GM18502 (cell line): ENCODE data around the gene ATF6B.

ENCODE experiments used
- ATAC-seq: cut with Tn5 transposase; IDR thresholded peaks from one replicate; pipeline ENCODE4 v1.9.1; 2021; ENCODE audit warnings: mild to moderate bottlenecking; ENCODE audit not compliant: unreplicated experiment, poor library complexity

Gene ATF6B

DNA sequence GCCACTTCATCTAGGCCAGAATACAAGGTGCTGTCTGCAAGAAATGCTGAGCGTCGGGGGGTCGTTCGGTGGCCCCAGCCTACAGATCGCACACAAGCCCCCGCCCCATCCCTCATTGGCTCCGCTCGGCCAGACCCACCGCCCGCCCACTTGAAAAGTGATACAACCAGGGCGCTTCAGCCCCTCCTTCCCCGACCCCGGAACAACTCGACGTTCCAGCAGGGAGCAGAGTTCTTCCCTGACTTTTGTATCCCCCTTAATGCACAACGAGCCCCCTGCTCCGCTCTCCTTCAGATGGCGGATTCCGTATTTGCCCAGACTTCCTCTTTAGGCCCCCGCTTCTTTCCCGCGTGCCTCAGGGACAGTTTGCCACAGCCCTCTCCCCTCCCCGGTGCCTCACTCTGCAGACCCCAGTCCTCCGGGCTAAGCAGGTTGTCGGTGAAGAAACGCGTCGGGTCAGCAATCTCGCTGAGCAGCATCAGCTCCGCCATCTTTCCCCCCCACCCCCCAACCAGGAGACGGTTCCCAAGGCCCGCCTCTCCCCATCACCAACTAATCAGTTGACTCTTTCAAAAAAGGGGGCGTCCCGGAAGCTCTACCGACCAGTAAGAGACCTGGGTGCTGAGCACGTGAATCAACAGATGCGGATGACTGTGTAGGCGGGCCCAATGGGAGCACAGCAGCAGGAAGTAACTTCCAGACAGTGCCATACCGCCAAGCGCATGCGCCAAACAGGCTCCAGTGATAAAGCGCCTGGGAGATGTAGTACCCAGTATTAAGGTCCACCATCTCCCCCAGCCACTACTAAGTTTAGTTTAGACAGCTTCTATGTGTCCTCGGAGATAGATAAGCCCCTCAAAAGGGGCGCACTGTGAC lies at the start of gene ATF6B:
ATF6B (minus strand) TSS at position 530 of the 876 bp plus-strand sequence; CDS start at position 491, 39 bp downstream.
- peak; percentile 84 for ATAC-seq

DNA sequence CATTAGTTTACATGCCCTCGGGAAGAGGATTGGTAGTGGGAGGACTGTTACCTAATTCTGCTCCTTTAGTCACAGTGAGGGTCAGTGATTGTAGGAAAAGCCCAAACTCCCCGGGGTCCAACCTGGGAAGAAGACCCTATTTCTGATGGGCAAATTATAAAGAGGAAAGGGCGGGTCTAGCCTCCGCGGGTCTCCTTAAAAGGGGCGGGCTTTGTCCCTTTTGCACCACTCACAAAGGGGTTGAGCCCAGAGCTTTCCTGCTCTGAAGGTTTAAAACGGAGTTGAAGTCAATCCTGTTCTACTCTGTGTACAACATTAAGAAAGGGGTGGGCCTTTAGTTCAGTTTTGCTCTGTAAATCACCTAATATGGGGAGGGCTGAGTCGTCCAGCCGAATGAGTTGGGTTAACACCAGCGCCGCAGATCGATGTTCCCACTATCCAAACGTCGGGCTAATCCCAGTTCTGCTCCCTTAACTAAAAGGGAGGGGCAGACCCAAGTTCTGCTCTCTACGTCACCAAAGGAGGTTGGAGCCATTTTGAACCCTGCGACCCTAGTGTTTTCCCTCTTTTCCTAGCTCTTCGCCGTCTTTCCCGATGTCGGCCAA lies 49.2 kb upstream of the ATF6B start:
- peak; percentile 3 for ATAC-seq

DNA sequence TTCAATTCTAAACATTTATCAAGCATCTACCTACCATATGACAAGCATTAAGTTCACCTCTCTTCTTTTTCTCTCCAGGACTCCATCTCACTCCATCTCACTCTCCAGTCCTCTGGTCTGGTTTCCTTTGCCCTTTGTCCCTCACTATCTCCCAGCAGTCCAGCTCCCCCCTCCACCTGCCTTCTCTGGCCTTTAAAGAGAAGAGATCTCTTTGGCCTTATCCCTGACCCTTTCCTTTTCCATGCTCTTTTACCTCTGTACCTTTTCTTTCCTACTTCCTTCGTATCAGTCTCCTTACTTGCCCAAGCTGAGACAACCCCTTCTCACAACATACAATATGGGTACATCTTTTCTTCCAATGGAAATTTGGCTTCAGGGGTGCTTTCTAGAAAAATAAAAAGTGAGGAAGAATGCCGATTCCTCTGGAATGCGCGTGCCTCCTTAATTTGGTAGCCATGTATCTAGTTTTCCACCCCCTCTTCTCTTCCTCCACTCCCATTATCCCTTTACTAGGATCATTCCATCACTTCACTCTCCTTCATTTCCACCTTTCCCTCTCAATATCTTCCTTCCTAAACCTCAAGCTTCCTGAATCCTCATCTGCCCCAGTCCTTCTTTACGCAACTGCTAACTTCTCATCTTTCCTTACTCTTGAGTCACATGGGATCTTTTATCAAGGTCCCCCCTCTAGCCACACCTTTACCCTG lies 48.6 kb upstream of the ATF6B start:
- no peak for ATAC-seq

DNA sequence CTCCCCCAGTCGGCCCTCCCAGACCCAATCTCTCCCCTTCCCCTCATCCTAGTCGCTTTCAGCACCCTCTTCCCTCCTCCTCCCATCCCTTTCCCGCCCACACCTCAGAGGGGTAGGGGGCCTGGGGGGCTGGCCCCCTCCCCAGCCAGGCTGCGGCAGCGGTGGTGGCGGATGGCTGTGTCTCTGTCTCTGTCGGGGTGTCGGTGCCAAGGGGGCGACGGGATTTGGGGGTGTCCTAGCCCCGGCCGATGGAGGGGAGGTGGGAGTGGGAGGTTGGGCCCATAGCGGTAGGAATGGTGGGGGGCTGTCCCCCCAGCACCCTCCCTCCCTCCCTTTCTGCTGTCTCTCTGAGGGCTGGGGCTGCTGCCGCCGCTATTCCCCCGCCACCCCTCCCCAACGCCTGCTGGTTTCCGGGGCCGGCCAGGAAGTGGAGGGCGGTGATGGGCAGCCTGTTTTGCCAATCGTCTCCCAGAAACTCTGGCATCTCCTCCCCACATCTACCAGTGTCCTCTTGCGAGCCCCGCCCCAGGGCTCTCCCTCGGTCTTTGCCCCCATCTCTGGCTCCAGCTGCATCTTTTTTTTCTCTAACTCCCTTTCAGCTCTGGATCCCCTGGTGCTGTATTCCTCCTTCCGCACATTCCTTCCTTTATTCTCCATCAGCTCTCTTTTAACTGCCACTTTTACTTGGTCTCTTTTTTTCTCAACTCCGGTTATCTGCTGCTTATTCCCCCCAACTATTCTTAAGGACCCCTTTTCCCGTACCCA lies 47.8 kb upstream of the ATF6B start, which contains the start of gene AGPAT1:
AGPAT1 (minus strand) TSS at position 374 of the 765 bp plus-strand sequence. CDS start 4,588 bp downstream, outside the sequence.
- peak; percentile 41 for ATAC-seq

DNA sequence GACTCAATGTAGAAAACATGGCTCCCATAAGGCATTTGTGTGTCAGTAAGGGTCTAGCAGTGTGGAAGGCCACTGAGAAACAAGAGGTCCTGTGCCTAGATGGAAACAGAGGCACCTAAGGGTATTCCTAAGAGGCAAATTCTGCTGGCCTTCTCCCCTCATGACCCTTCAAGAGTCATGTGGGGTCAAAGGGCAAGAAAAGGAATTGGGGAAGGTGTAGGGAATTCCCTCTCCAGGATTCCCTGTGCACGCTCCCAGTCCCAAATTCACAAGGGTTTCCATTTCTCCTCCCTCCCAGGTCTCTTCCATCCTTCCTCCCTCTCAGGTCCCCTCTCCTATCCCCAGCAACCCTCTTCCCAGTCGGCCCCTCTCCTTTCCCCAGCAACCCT lies 47.3 kb upstream of the ATF6B start:
- no peak for ATAC-seq

DNA sequence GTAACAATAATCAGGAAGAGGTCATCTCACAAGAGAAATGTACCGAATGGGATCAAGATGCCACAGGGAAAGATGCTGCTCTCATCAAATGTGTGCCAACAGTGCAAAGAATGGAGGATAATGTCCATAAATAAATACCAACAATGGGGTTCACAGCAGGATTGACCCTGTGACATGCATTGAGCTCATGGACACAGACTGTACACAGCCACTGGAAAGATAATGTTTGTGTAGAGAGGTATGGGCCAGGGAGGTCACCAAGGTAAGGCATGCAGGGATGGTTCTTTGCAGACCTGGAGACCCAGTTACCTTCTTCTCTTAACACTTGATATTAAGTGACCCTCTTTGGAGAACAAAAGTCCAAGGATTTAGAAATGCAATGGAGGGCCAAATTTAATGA lies 46.4 kb upstream of the ATF6B start:
- no peak for ATAC-seq

DNA sequence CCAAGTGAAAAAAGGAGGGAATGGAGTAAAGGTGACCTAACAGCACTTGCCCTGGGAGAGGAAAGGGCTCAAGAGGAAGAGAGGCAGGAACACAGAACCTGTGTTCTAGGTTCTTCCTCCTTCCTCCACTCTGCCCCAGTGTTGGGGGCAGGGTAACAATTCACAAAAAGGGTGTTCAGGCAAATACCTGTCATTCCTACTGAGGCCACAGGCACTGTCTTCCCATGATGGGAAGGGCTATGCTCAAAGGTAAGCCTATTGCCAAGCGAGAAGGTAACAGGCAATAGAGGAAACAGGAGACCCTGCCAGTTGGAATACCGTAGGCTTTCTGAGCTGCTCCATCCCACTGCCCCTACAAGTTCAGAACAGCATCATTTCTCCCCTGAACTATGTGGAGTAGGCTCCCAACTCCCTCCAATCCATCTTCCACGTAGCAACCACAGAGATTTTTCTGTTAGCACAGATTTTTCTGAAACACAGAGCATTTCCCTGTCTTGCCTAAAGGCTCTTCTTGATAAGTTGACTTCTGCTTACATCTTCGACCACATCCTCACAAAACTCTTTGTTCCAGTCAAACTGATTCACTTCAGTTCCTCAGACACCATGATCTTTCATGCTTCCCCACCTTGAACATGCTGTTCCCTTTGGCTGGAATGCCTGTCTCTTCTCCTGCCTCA lies 45.1 kb upstream of the ATF6B start:
- no peak for ATAC-seq

DNA sequence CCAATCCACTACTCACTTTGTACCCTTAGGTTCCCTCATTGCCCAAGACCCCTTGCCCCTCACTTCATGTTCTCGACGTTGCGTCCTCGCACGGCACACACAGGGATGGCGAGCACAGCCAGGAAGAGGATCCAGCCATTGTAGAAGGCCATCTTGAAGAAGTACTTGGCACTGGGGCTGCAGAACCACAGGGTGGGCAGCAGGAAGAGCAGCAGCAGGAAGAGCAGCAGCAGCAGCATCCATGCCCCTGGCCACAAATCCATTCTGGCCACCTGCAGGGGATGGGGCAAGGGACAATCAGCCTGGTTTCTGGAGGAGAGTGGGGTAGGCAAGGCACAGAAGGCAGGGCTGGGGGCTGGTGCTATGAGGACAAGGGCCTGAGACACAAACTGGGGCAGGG lies 43.2 kb upstream of the ATF6B start:
- no peak for ATAC-seq

DNA sequence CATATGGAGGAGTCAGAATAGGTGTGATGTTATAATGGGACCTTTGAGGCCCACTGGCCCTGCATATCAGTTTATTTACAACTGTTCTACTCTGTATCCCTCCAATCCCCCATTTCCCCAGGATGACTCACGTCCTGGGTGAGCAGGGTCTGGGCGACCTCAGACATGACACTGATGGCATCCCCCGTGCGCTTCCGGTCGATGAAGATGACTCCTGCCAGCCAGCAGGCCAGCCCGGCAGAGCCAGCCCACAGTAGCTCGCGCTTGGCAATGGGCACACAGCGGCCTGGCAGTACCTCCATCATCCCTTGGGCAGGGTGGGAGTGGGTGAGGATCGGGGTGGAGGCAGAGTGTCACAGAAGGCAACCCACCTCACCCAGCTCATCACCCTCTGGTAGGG lies 42.2 kb upstream of the ATF6B start:
- ATAC-seq = no peak

DNA sequence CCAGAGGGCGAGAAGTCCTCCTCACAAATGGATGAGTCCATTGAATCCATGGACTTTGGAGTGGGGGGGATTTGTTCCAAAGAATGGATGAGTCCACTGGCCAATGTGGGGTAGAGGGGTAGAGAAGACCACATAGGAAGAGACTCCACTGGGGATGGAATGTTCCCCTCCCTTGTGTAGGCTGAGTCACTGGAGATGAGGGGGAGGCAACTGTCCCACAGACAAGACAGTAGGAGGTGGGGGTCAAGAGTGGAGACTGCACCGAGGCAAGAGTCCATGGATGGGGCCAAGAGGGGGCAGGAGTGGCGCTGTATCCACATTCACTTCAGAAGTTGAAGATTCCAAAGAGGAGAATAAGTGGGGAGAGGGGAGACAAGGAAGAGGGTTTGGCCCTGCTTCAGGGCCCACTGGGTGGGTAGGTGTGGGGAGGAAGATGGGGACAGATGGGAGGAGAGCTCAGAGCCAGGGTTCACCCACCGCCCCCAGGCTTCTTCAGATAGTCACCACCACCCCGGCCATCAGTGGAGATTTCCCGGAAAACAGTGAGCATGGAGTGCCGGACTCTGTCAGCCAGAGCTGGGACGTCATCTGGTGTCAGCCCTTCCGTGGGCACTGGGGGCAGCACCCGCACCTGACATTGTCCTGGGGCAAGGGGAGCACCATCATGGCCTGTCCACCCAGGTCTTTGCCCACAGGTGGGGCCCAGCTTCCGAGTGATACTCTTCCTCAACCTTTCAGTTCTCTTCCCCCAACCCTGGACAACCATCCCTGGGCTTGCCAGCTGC lies 41.0 kb upstream of the ATF6B start:
- no peak for ATAC-seq

DNA sequence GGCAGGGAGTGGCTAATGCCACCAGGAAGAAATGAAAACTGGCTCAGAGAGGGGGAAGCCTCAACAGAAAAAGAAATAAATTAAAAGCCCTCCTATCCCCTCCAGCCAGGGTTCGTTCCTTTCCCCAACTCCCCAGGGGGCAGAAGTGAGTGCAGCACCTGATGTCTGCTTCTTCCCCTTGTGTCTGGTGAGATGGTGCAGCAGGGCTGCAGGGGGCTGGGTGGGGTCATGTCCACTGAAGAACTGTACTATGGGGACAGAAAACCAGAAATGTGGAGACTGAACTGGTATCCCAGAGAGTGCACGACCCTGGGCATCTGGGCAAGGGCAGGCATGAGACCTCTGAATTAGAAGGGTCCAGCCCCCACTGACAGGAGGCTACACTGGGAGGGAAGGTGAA lies 40.3 kb upstream of the ATF6B start:
- no peak for ATAC-seq

DNA sequence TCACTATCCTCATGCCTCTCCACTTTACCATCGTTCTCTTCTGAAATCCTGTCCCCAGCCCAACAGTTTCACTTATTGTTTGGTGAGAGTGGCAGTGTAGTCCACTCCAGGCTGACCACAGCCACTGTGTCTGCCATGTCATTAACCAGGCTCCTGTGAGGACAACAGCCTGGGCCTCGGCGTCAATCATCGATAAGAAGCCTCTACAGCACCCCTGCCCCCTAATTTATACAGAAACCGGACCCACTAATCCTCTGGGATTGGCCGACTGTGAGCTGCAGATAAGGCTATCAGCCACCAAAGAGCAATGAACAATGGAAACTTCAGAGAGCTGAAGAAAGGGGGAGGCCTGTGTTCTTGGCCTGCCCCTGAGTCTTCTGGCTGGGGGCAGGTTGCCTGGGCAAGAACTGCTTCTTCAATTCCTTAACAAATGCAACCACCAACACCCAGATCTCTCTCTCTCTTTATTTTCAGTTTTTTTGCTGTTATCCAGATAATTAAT lies 39.8 kb upstream of the ATF6B start:
- ATAC-seq = no peak

DNA sequence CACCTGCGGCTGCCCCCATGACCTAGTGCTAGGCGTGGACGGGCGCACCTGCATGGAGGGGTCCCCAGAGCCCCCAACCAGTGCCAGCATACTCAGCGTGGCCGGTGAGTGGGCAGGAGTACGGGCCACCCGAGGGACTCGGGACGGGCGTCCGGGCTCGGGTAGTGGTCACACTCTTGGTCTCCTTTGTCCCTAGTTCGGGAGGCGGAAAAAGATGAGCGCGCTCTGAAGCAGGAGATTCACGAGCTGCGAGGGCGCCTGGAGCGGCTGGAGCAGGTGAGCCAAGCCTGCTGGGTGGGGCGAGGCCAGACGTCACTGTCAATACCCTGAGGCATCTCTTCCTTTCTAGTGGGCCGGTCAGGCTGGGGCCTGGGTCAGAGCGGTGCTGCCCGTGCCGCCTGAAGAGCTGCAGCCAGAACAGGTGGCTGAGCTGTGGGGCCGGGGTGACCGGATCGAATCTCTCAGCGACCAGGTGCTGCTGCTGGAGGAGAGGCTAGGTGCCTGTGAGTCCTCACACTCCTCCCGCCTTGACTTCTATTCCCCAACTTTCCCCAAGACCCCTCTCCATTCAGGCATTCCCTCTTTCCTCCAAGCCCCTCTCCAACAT lies 39.2 kb upstream of the ATF6B start:
- no peak for ATAC-seq

DNA sequence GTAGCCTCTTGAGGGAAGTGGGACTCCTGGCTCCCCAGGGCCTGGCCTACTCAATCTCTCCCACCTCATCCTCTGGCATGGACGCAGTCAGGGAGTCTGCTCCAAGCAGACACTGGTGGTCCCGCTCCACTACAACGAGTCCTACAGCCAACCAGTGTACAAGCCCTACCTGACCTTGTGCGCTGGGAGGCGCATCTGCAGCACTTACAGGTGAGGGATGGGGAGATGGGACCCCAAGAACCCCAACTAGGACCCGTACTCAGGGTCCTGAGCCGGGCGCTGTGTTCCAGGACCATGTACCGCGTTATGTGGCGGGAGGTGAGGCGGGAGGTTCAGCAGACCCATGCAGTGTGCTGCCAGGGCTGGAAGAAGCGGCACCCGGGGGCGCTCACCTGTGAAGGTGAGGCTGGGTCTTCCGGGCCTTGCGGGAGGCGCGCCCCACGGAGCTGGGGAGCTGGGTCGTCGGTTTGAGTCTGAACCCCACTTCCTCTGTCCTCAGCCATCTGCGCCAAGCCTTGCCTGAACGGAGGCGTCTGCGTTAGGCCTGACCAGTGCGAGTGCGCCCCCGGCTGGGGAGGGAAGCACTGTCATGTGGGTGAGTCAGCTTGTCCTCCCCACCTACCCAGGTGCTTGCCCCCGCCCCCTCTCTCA lies 38.5 kb upstream of the ATF6B start:
- ATAC-seq = no peak

DNA sequence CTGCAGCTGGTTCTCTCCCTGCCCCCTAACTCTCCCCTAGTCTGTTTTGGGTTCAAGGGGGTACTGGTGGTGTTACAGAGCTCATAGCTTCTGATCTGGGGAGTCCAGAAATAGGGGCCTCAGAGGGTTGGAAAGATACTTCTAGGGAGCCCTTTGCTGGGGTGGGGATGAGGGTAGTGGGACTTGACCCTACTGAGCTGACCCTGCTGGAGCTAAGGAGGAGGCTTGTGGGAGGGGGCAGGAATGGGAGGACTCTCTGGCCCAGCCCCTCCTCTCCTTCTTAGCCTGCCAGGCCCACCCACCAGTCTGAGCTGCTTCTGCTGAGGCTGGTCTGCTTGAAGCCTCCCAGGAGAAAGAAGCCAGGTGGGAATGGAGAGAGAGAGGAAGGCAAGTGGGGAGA lies 36.2 kb upstream of the ATF6B start, which contains the start of gene EGFL8:
EGFL8 (plus strand) TSS at position 301 of the 400 bp plus-strand sequence. CDS start 1,571 bp downstream, outside the sequence.
- no peak for ATAC-seq

DNA sequence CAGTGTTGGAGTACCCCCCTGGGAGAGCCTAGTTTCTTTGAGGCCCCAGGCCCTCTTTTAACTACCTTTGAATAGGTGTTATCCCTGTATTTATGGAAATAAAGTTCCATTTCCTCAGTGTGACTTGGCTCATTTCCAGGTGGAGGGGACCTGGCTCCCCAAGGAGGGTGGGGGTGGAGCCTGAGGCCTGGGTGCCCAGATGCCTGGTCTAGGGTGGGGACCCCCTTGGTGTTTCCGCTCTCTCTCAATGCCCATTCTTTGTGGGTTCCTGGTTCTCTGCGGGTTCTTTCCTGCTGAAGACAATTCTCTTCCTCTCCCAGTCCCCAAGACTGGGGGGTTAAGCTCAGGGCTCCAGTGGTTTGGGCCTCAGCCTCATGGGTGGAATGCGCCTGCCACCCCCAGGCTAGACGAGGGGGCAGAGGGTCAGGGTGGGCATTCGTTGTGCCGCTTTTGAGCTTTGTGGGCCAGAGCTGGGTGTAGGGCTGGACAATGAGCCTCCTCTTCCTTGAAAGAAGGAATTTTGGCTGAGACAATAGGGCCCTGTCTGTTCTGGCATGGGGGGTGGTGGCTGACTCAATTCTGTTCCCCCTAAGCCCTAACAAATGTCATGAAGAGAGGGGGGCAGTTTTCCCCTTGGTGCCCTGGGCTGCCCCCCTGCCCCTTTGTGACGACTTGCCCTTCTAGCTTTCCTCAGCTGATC lies 35.7 kb upstream of the ATF6B start:
- ATAC-seq = no peak

DNA sequence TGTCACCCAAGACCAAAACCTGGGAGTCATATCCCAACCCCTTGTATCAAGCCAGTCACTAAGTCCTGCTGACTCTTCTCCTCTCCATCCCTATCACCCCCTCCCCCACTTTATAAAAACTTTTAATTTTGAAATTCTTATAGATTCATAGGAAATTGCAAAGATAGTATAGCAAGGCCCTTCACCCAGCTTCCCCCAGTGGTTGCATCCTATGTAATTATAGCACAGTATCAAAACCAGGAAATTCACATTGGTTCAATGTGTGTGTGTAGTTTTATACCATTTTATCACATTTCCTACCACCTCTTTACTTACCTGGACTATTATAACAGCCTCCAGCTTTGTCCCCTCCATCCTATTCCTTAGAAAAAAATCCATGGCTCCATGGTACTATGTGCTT lies 30.0 kb upstream of the ATF6B start:
- no peak for ATAC-seq
